ENCODE results near the gene C12orf56.

DNA sequence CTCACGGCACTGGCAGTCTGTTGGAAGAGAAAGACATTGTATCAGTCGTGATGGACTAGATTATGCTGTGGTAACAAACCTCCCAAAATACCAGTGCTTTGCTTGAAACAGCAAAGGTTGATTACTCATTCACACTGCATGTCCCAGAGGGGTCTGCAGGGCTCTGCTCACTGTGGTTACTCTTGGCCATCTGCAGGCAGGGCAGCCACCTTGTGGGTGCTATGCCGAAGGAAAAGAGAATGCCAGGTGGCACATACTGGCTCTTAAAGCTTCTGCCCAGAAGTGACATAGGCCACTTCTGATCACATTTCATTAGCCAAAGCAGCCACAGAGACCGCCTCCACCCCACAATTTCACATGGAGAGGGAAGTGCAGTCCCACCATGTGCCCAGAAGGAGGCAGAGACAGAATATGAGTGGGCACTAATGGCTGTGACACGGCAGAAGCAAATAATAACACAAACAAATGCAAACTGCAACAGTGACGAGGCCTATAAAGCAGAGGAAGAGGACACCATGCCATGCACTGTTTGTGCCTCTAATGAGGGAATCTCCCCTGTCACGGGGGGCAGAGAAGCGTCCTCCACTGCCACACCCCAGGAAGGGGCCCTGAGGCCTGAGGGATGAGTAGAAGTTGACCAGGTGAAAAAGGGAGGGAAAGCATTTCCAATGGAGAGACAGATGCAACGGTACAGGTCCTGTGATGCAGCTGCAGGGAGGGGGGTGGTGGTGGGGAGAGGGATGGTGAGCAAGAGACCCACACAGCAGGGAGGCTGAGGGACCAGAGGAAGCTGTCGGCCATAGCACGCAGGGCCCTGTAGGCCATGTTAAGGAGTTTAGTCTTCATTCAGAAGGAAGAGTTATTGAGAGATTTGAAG lies 116.8 kb downstream of the C12orf56 start:
- TF ChIP-seq FOSL1 (tag; conservative IDR thresholded peaks at IDR 0.05) (no peak), SMAD4 (CRISPR knock-in tag; conservative IDR thresholded peaks at IDR 0.05) (no peak), ZNF583 (CRISPR knock-in tag; IDR thresholded peaks at IDR 0.05) (no peak), SMAD3 (CRISPR knock-in tag; conservative IDR thresholded peaks at IDR 0.05) (no peak), TCF7 (IDR thresholded peaks at IDR 0.05; ENCODE audit: borderline replicate concordance) (no peak), MTA2 (IDR thresholded peaks at IDR 0.05; ENCODE audit: low read depth) (no peak), ELF4 (CRISPR knock-in tag; IDR thresholded peaks at IDR 0.05) (no peak), CBX3 (IDR thresholded peaks at IDR 0.05; ENCODE audit: borderline replicate concordance in 1 of 2, low read length in 2 of 2) (no peak), ZNF274 (IDR thresholded peaks at IDR 0.05; ENCODE audit: borderline replicate concordance, low read depth, low read length) (no peak)
- TF ChIP-seq, protein P1, sequence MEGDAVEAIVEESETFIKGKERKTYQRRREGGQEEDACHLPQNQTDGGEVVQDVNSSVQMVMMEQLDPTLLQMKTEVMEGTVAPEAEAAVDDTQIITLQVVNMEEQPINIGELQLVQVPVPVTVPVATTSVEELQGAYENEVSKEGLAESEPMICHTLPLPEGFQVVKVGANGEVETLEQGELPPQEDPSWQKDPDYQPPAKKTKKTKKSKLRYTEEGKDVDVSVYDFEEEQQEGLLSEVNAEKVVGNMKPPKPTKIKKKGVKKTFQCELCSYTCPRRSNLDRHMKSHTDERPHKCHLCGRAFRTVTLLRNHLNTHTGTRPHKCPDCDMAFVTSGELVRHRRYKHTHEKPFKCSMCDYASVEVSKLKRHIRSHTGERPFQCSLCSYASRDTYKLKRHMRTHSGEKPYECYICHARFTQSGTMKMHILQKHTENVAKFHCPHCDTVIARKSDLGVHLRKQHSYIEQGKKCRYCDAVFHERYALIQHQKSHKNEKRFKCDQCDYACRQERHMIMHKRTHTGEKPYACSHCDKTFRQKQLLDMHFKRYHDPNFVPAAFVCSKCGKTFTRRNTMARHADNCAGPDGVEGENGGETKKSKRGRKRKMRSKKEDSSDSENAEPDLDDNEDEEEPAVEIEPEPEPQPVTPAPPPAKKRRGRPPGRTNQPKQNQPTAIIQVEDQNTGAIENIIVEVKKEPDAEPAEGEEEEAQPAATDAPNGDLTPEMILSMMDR (IDR thresholded peaks at IDR 0.05 in 2 of 3, conservative IDR thresholded peaks at IDR 0.05 in 1 of 3; ENCODE audit: insufficient read depth in 2 of 3, low read depth in 1 of 3, low read length in 3 of 3) = peak; percentile 71 to 84 (median 76)
- TF ChIP-seq, protein P2, sequence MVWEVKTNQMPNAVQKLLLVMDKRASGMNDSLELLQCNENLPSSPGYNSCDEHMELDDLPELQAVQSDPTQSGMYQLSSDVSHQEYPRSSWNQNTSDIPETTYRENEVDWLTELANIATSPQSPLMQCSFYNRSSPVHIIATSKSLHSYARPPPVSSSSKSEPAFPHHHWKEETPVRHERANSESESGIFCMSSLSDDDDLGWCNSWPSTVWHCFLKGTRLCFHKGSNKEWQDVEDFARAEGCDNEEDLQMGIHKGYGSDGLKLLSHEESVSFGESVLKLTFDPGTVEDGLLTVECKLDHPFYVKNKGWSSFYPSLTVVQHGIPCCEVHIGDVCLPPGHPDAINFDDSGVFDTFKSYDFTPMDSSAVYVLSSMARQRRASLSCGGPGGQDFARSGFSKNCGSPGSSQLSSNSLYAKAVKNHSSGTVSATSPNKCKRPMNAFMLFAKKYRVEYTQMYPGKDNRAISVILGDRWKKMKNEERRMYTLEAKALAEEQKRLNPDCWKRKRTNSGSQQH (CRISPR knock-in tag; IDR thresholded peaks at IDR 0.05) = no peak
- TF ChIP-seq, protein P3, sequence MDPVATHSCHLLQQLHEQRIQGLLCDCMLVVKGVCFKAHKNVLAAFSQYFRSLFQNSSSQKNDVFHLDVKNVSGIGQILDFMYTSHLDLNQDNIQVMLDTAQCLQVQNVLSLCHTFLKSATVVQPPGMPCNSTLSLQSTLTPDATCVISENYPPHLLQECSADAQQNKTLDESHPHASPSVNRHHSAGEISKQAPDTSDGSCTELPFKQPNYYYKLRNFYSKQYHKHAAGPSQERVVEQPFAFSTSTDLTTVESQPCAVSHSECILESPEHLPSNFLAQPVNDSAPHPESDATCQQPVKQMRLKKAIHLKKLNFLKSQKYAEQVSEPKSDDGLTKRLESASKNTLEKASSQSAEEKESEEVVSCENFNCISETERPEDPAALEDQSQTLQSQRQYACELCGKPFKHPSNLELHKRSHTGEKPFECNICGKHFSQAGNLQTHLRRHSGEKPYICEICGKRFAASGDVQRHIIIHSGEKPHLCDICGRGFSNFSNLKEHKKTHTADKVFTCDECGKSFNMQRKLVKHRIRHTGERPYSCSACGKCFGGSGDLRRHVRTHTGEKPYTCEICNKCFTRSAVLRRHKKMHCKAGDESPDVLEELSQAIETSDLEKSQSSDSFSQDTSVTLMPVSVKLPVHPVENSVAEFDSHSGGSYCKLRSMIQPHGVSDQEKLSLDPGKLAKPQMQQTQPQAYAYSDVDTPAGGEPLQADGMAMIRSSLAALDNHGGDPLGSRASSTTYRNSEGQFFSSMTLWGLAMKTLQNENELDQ (CRISPR knock-in tag; IDR thresholded peaks at IDR 0.05; ENCODE audit: borderline replicate concordance) = no peak

Measured in K562 (cell line).